HG03469 (cell line): ENCODE data around the gene ERCC3.
A peak's percentile ranks its signal among the peaks of the same experiment; 100 is the strongest.
"Not testable (repeated sequence)": the region's sequence is repeated elsewhere in the genome, so short reads cannot be mapped to it uniquely, and the experiment has no call there.

ENCODE experiments used
- ATAC-seq: cut with Tn5 transposase; IDR thresholded peaks from one replicate; pipeline ENCODE4 v1.9.1; 2021; ENCODE audit warnings: mild to moderate bottlenecking, moderate library complexity, moderate number of reproducible peaks; ENCODE audit not compliant: unreplicated experiment

ERCC3 gene

GRCh38 chr2:127280693-127281092 is 13.3 kb downstream of the ERCC3 start:
- ATAC-seq: no peak

- no peak for ATAC-seq
Measured at GRCh38 chr2:127279781-127280180, 14.2 kb downstream of the ERCC3 start.

- ATAC-seq: no peak
Measured at GRCh38 chr2:127278959-127279358, 15.0 kb downstream of the ERCC3 start.

- ATAC-seq: peak; percentile 78
Measured at GRCh38 chr2:127277028-127277427, 16.9 kb downstream of the ERCC3 start.

- no peak for ATAC-seq
Measured at GRCh38 chr2:127275789-127276188, 18.2 kb downstream of the ERCC3 start.

- no peak for ATAC-seq
Measured at GRCh38 chr2:127275356-127275755, 18.6 kb downstream of the ERCC3 start.

- ATAC-seq: no peak
Measured at GRCh38 chr2:127270663-127271062, 23.3 kb downstream of the ERCC3 start.

GRCh38 chr2:127261804-127262406 is 32.0 kb downstream of the ERCC3 start:
- ATAC-seq: no peak

GRCh38 chr2:127259355-127259754 is 34.6 kb downstream of the ERCC3 start:
- ATAC-seq: no peak

GRCh38 chr2:127256866-127257265 is 37.1 kb downstream of the ERCC3 start:
- no peak for ATAC-seq

GRCh38 chr2:127256381-127256780 is 37.6 kb downstream of the ERCC3 start:
- no peak for ATAC-seq

- ATAC-seq: no peak
Measured at GRCh38 chr2:127255721-127256120, 38.2 kb downstream of the ERCC3 start.

GRCh38 chr2:127255146-127255545 is 38.8 kb downstream of the ERCC3 start:
- ATAC-seq: no peak

GRCh38 chr2:127254386-127254981 is 39.5 kb downstream of the ERCC3 start:
- no peak for ATAC-seq

GRCh38 chr2:127241184-127241583 is 52.8 kb downstream of the ERCC3 start:
- ATAC-seq: not testable (repeated sequence)

GRCh38 chr2:127239395-127239794 is 54.5 kb downstream of the ERCC3 start:
- ATAC-seq: no peak

- not testable (repeated sequence) for ATAC-seq
Measured at GRCh38 chr2:127237768-127238167, 56.2 kb downstream of the ERCC3 start.

GRCh38 chr2:127235082-127235702 is 58.8 kb downstream of the ERCC3 start:
- no peak for ATAC-seq

GRCh38 chr2:127233710-127234109 is 60.2 kb downstream of the ERCC3 start:
- no peak for ATAC-seq

GRCh38 chr2:127231130-127231865 is 62.6 kb downstream of the ERCC3 start:
- no peak for ATAC-seq

GRCh38 chr2:127229555-127229954 is 64.4 kb downstream of the ERCC3 start:
- no peak for ATAC-seq

GRCh38 chr2:127228102-127228501 is 65.8 kb downstream of the ERCC3 start:
- no peak for ATAC-seq
